Measurements from ENCODE around the gene WRNIP1. TPM values are rescaled to one million over a fixed set of nuclear protein-coding genes. Genes with fewer than 3 reads are reported as not detected.
A peak's percentile ranks its signal among the peaks of the same experiment; 100 is the strongest.

The WRNIP1 gene
- total RNA-seq, result 10 to 100 TPM; 31.4 to 39.9 (median 33.6) TPM
- 10 to 100 TPM; 41.5 to 47.7 (median 44.2) TPM for polyA plus RNA-seq
- long read RNA-seq, donor 1, transcript WRNIP1-204 (7 exons, 2,670 nt), result major isoform, 8 of 8 reads
- long read RNA-seq, donor 1, partial matches to known transcripts, result 0 of 8 reads
- long read RNA-seq, donor 1, other reads (novel, unspliced or antisense), result 0 of 8 reads
- long read RNA-seq, donor 2, partial matches to known transcripts, result 0 of 5 reads
- long read RNA-seq, donor 2, other reads (novel, unspliced or antisense), result 0 of 5 reads

DNA sequence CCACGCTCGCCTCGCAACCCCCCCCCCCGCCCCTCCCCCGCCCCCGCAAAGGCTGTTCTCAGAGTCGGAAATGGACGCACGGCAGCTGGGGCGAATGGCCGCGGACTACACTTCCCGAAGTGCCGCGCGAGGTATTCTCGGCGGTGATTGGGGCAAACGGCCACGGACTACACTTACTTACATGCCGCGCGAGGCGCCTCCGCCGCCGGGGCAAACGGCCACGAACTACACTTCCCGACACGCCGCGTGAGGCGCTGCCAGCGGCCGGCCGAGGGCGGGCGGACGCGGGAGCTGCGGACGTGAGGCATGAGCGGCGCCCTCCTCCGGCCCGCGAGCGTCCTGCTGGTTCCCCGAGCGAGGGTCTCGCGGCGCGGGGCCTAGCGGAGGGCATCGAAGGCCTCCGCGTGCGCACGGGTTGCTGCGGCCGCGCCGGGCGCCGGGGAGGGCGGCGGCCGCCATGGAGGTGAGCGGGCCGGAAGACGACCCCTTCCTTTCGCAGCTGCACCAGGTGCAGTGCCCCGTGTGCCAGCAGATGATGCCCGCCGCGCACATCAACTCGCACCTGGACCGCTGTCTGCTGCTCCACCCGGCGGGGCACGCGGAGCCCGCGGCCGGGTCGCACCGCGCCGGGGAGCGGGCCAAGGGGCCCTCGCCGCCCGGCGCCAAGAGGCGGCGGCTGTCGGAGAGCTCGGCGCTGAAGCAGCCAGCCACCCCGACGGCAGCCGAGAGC is at the start of gene WRNIP1:
Gene WRNIP1, plus strand, starts transcription at position 228 of the 730 bp plus-strand sequence. Its CDS starts 230 bp downstream, at position 458.
- Histone ChIP-seq H3K36me3 (peaks cover 0 to 6% (median 2%) of the 10 kb centered on the region in 6 donors), H3K9me3 (no peaks in the 10 kb centered on the region), H3K27me3 (replicated peaks in 1 of 7) (no peaks in the 10 kb centered on the region), H3K27ac (peak within 1 kb of the TSS; percentile 84 to 98 (median 96)), H3K4me3 (peak within 1 kb of the TSS; percentile 73 to 96 (median 84)), H3K4me1 (peaks cover 33 to 60% (median 46%) of the 10 kb centered on the region in 6 donors)
- peak; percentile 100 for DNase-seq
- TF ChIP-seq, protein P1, sequence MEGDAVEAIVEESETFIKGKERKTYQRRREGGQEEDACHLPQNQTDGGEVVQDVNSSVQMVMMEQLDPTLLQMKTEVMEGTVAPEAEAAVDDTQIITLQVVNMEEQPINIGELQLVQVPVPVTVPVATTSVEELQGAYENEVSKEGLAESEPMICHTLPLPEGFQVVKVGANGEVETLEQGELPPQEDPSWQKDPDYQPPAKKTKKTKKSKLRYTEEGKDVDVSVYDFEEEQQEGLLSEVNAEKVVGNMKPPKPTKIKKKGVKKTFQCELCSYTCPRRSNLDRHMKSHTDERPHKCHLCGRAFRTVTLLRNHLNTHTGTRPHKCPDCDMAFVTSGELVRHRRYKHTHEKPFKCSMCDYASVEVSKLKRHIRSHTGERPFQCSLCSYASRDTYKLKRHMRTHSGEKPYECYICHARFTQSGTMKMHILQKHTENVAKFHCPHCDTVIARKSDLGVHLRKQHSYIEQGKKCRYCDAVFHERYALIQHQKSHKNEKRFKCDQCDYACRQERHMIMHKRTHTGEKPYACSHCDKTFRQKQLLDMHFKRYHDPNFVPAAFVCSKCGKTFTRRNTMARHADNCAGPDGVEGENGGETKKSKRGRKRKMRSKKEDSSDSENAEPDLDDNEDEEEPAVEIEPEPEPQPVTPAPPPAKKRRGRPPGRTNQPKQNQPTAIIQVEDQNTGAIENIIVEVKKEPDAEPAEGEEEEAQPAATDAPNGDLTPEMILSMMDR (IDR thresholded peaks at IDR 0.05 in 8 of 11, conservative IDR thresholded peaks at IDR 0.05 in 3 of 11), result peak in 10 of 11 experiments; percentile 62 to 92 (median 78)
- TF ChIP-seq POLR2A (IDR thresholded peaks at IDR 0.05) (peak in 2 of 3 donors; percentile 64 to 76), POLR2AphosphoS5 (IDR thresholded peaks at IDR 0.05) (peak; percentile 86 to 94 (median 93))
- intact Hi-C loops (cut with DNase I; ENCODE audit: low total_unique reads), result no loop called here
- WGBS, 5 donors, result 0 to 1% (median 0%) methylated on average over 45 to 103 of the region's 104 CpGs

- no peak overlapping the region for H3K27ac ChIP-seq
- 82 to 90% (median 88%) methylated on average over 5 of the region's 5 CpGs for WGBS, 5 donors
- H3K4me3 ChIP-seq, result no peak overlapping the region
- TF ChIP-seq, protein P1 (IDR thresholded peaks at IDR 0.05 in 8 of 11, conservative IDR thresholded peaks at IDR 0.05 in 3 of 11), result no peak
- TF ChIP-seq POLR2A (IDR thresholded peaks at IDR 0.05) (no peak), POLR2AphosphoS5 (IDR thresholded peaks at IDR 0.05) (no peak)
- peaks cover 0 to 10% (median 7%) of the 10 kb centered on the region in 8 donors for H3K9me3 ChIP-seq
- no peaks in the 10 kb centered on the region for H3K36me3 ChIP-seq
- DNase-seq, result no peak
- no peaks in the 10 kb centered on the region for H3K4me1 ChIP-seq
- no peaks in the 10 kb centered on the region for H3K27me3 ChIP-seq (replicated peaks in 1 of 7)
- intact Hi-C loops (cut with DNase I; ENCODE audit: low total_unique reads), result no loop called here
Observed at GRCh38 chr6:2715737-2716136, 49.5 kb upstream of the WRNIP1 start.

GRCh38 chr6:2716936-2717700 is 48.1 kb upstream of the WRNIP1 start:
- Histone ChIP-seq H3K27ac (no peak overlapping the region), H3K4me1 (no peaks in the 10 kb centered on the region), H3K27me3 (replicated peaks in 1 of 7) (no peaks in the 10 kb centered on the region), H3K9me3 (peaks cover 0 to 4% (median 0%) of the 10 kb centered on the region in 8 donors), H3K36me3 (no peaks in the 10 kb centered on the region), H3K4me3 (no peak overlapping the region)
- no peak for DNase-seq
- 77 to 88% (median 81%) methylated on average over 9 of the region's 9 CpGs for WGBS, 5 donors
- TF ChIP-seq POLR2AphosphoS5 (IDR thresholded peaks at IDR 0.05) (no peak), POLR2A (IDR thresholded peaks at IDR 0.05) (no peak)
- TF ChIP-seq, protein P1 (IDR thresholded peaks at IDR 0.05 in 8 of 11, conservative IDR thresholded peaks at IDR 0.05 in 3 of 11), result no peak
- intact Hi-C loops (cut with DNase I; ENCODE audit: low total_unique reads), result no loop called here

Measured in spleen (tissue), 13 donors.